Colonic mucosa (tissue), 4 donors: ENCODE results near the gene NCKAP1. TPM values are rescaled to one million over a fixed set of nuclear protein-coding genes. Genes with fewer than 3 reads are reported as not detected.

ENCODE experiments used
- DNase-seq: peaks from one replicate; pipeline ENCODE4 v3.0.0-alpha.2; 2020
- H3K27ac ChIP-seq: fragments of 200-600 bp; one replicate; pipeline ENCODE4 v1.8.0; 2021
- H3K27me3 ChIP-seq: fragments of 200-600 bp; one replicate; pipeline ENCODE4 v1.8.0; 2021
- H3K36me3 ChIP-seq: fragments of 200-600 bp; one replicate; pipeline ENCODE4 v1.8.0; 2021
- H3K4me1 ChIP-seq: fragments of 200-600 bp; one replicate; pipeline ENCODE4 v1.8.0; 2021; ENCODE audit warnings: mild to moderate bottlenecking
- H3K4me3 ChIP-seq: fragments of 200-600 bp; one replicate; pipeline ENCODE4 v1.8.0; 2021
- H3K9ac ChIP-seq, 2 donors: one replicate each; pipeline ENCODE4 v1.7.0; 2013; ENCODE audit warnings: control low read depth in 2 of 2, low read depth in 2 of 2, low read length in 2 of 2
- H3K9me3 ChIP-seq: fragments of 200-600 bp; one replicate; pipeline ENCODE4 v1.8.0; 2021
- intact Hi-C: fragments of 100-400 bp; cut with DNase I; formaldehyde crosslinking; loops from one replicate; pipeline ENCODE4 v1.14.1; 2022
- total RNA-seq, 2 donors: library from RNA; stranded (reverse); fragmentation: NEBNext Ultra II Directional in 1 of 2; extraction: Animal tissue kit (Norgen Biotek cat#: 25700) in 1 of 2; gene quantifications; one replicate each; pipeline ENCODE4 v1.2.1, GENCODE V29; 2021
- TF ChIP-seq, protein P1 (sequence below): fragments of 200-600 bp; IDR thresholded peaks from one replicate; pipeline ENCODE4 v1.8.0; 2022; ENCODE audit warnings: antibody characterized with exemption, mild to moderate bottlenecking
- donor health status: healthy.
- donor health status: DM: no; HTN: no; CAD: no.
- donor health status: DM: no; HTN: no; CAD: no.

Gene NCKAP1
- total RNA-seq, 2 donors from 2014 or later: 105 to 133 TPM

DNA sequence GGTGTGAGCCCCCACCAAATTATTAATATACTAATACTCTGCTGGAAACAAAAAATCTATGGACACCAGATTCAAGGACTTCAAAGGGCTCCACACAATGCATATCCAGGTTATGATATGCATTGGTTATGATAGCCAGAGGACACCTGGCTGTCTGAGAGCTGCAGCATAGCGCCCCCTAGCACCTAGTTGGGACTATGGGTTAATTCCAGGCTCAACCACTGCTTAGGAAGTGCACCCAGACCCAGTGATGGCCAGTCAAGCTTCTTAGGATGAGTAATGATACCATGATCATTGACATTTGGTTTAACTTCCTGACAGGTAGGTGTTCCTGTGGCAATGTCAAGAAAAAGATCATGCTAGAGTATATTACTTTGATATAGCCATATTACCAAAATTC is 168.0 kb downstream of the NCKAP1 start:
- Histone ChIP-seq H3K4me3 (no peak overlapping the region), H3K27me3 (no peaks in the 10 kb centered on the region), H3K36me3 (no peaks in the 10 kb centered on the region), H3K4me1 (no peaks in the 10 kb centered on the region), H3K9ac (no peak overlapping the region), H3K27ac (no peak overlapping the region), H3K9me3 (no peaks in the 10 kb centered on the region)
- intact Hi-C loops: no loop called here
- peak; percentile 44 for DNase-seq
- TF ChIP-seq, protein P1, sequence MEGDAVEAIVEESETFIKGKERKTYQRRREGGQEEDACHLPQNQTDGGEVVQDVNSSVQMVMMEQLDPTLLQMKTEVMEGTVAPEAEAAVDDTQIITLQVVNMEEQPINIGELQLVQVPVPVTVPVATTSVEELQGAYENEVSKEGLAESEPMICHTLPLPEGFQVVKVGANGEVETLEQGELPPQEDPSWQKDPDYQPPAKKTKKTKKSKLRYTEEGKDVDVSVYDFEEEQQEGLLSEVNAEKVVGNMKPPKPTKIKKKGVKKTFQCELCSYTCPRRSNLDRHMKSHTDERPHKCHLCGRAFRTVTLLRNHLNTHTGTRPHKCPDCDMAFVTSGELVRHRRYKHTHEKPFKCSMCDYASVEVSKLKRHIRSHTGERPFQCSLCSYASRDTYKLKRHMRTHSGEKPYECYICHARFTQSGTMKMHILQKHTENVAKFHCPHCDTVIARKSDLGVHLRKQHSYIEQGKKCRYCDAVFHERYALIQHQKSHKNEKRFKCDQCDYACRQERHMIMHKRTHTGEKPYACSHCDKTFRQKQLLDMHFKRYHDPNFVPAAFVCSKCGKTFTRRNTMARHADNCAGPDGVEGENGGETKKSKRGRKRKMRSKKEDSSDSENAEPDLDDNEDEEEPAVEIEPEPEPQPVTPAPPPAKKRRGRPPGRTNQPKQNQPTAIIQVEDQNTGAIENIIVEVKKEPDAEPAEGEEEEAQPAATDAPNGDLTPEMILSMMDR: no peak

- peak; percentile 40 for DNase-seq
- no peak overlapping the region for H3K4me3 ChIP-seq
- H3K36me3 ChIP-seq: no peaks in the 10 kb centered on the region
- TF ChIP-seq, protein P1: no peak
- H3K9me3 ChIP-seq: no peaks in the 10 kb centered on the region
- H3K27ac ChIP-seq: no peak overlapping the region
- H3K27me3 ChIP-seq: no peaks in the 10 kb centered on the region
- intact Hi-C loops: no loop called here
- no peaks in the 10 kb centered on the region for H3K4me1 ChIP-seq
- no peak overlapping the region for H3K9ac ChIP-seq
Measured at GRCh38 chr2:182868054-182868796, 170.0 kb downstream of the NCKAP1 start.

DNA sequence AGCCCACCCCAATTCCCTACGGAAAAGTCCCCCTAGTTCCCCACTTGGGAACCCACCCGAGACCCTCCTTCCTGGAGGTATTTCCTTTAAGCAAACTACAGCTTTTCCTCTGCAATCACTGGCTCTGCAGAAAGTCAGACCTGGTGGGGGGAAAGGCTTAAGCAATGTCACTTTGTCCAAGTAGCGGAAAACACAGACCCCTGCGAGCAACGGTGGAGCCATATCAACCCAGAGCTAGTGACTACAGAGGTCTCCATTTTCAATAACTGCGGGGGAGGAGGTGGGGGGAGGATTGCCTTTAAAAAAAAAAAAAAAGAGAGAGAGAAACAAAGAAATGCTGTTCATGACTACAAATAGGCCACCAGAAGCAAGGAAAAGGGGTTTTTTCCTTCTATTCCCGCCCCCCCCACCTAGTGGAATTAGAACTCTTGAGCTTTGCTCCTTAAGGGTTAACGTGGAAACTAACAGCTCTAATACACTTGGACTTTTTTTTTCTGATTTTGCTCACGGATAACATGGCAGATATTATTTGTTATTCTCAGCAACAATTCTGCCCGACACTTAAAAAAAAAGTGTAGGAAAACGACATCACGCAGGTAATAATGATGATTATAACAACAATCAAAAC is 170.7 kb downstream of the NCKAP1 start:
- TF ChIP-seq, protein P1: no peak
- intact Hi-C loops: no loop called here
- Histone ChIP-seq H3K9ac (peak overlapping the region in 1 of 2 donors; percentile 50), H3K27me3 (no peaks in the 10 kb centered on the region), H3K36me3 (no peaks in the 10 kb centered on the region), H3K27ac (peak overlapping the region; percentile 35), H3K4me3 (no peak overlapping the region), H3K4me1 (no peaks in the 10 kb centered on the region), H3K9me3 (no peaks in the 10 kb centered on the region)
- no peak for DNase-seq

DNA sequence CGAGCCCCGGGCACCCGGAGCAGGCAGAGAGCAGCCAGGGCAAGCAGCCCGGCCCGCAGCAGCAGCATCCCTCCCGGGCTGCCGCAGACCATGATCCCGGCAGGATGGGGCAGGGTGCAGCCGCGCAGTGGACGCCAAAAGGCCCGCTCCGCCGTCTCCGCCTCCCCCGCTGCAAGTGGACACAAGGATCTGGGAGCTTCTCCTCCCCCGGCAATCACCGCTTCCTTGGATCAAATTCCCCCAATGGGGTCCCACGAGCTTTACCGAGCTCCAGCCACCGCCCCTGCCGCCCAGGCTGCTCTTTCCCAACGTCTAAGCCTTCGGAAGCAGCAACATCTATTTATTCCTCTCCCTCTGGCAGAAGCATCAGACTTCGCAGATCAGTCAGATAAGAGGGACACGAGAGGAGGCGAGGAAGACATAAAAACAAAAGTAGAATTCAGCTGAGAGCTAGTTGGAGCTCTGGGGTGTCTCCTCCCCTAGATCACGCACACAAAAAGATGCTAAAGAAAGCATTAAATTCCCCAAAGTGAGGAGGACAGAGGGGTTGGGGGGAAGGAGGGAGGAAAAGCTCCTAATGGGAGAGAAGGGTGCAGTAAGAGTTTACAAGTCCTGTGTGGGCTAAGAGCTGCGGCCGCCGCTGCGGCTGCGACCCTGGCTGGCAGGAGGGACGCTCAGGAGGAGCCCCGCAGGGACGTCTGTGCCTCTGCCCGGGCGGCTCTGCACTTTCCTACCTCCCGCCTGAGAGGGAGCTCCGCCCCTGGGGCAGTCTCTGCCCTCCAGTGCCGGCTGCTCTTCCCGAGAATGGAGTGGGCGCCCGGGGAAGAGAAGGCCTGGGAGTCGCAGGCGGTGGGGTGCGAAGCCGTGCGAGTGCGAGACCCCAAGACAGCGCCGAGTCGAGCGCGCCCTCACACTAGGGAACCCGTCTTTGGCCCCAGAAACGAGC is 171.5 kb downstream of the NCKAP1 start, which contains the start of gene FRZB:
FRZB (minus strand) TSS at position 177 of the 946 bp plus-strand sequence; CDS start at position 92, 85 bp downstream.
- DNase-seq: peak; percentile 55
- H3K9ac ChIP-seq: peak within 1 kb of the TSS; percentile 50 to 52
- no peaks in the 10 kb centered on the region for H3K27me3 ChIP-seq

More for the DNA sequence above, 171.5 kb downstream of the NCKAP1 start, which contains the start of gene FRZB:
- Histone ChIP-seq H3K4me1 (no peaks in the 10 kb centered on the region), H3K4me3 (peak within 1 kb of the TSS; percentile 22), H3K9me3 (no peaks in the 10 kb centered on the region), H3K36me3 (no peaks in the 10 kb centered on the region), H3K27ac (peak within 1 kb of the TSS; percentile 35)
- TF ChIP-seq, protein P1: no peak
- intact Hi-C loops: no loop called here
